Measurements from ENCODE around the gene TRAF7.

DNA sequence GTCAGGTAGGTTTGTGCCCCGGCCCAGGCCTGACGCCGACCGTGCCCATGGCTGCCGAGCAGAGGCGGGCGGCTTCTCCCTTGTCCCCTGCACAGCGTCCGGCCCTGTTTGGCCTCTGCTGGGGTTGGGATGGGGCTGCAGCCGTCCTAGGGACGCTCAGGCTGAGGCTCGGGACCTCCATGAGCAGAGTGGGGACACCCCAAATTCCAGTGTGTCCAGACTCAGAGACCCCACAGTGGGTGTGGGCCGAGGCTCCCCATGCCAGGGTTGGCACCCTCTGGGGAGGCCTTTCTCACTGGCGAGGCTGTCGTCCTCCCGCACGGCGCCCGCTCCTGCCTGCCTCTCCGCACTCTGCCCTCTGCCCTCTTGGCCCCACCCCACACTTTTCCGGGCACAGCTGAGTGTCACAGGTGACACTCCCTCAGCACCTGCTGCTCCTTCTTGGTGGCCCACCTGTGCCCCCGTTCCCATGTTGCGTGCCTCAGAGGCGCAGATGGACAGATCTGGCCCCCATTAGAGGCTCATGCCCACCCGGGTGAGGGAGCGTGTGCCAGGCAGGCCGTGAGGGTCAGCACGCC lies 16.1 kb downstream of the TRAF7 start:
- TF ChIP-seq, protein P1, sequence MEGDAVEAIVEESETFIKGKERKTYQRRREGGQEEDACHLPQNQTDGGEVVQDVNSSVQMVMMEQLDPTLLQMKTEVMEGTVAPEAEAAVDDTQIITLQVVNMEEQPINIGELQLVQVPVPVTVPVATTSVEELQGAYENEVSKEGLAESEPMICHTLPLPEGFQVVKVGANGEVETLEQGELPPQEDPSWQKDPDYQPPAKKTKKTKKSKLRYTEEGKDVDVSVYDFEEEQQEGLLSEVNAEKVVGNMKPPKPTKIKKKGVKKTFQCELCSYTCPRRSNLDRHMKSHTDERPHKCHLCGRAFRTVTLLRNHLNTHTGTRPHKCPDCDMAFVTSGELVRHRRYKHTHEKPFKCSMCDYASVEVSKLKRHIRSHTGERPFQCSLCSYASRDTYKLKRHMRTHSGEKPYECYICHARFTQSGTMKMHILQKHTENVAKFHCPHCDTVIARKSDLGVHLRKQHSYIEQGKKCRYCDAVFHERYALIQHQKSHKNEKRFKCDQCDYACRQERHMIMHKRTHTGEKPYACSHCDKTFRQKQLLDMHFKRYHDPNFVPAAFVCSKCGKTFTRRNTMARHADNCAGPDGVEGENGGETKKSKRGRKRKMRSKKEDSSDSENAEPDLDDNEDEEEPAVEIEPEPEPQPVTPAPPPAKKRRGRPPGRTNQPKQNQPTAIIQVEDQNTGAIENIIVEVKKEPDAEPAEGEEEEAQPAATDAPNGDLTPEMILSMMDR (IDR thresholded peaks at IDR 0.05; ENCODE audit: borderline replicate concordance, extremely low read depth, low read length, poor library complexity, severe bottlenecking) = no peak
- TF ChIP-seq EZH2 (IDR thresholded peaks at IDR 0.05; ENCODE audit: borderline replicate concordance, low read depth, low read length, severe bottlenecking) = no peak

Data from DND-41 (cell line).